HG02763 (cell line): ENCODE results near the gene CACTIN.

Experiments used
- ATAC-seq: cut with Tn5 transposase; IDR thresholded peaks from one replicate; pipeline ENCODE4 v1.9.1; 2021; ENCODE audit warnings: mild to moderate bottlenecking, moderate library complexity; ENCODE audit not compliant: unreplicated experiment

The CACTIN gene

GRCh38 chr19:3611841-3612240 lies 14.7 kb downstream of the CACTIN start:
- ATAC-seq = no peak

- ATAC-seq = no peak
Measured at GRCh38 chr19:3610745-3611717, 15.6 kb downstream of the CACTIN start.

GRCh38 chr19:3609779-3610719 lies 16.5 kb downstream of the CACTIN start:
- no peak for ATAC-seq

- ATAC-seq = no peak
Measured at GRCh38 chr19:3608750-3609322, 17.8 kb downstream of the CACTIN start.

- no peak for ATAC-seq
Measured at GRCh38 chr19:3608079-3608641, 18.4 kb downstream of the CACTIN start.

- ATAC-seq = no peak
Measured at GRCh38 chr19:3607303-3608078, 19.1 kb downstream of the CACTIN start.

- ATAC-seq = no peak
Measured at GRCh38 chr19:3606690-3607289, 19.8 kb downstream of the CACTIN start, which contains the start of gene TBXA2R. TSS of gene TBXA2R (minus strand) at chr19:3606875. CDS start at chr19:3600634, 6,241 bp downstream.

- no peak for ATAC-seq
Measured at GRCh38 chr19:3606174-3606689, 20.4 kb downstream of the CACTIN start.

GRCh38 chr19:3605770-3606169 lies 20.8 kb downstream of the CACTIN start:
- ATAC-seq = no peak

- ATAC-seq = no peak
Measured at GRCh38 chr19:3605361-3605760, 21.2 kb downstream of the CACTIN start.

GRCh38 chr19:3604987-3605343 lies 21.6 kb downstream of the CACTIN start:
- no peak for ATAC-seq

GRCh38 chr19:3604227-3604986 lies 22.2 kb downstream of the CACTIN start:
- ATAC-seq = no peak

- ATAC-seq = no peak
Measured at GRCh38 chr19:3603121-3603811, 23.3 kb downstream of the CACTIN start.

- ATAC-seq = no peak
Measured at GRCh38 chr19:3601021-3601420, 25.6 kb downstream of the CACTIN start.

- no peak for ATAC-seq
Measured at GRCh38 chr19:3599776-3600187, 26.8 kb downstream of the CACTIN start.

GRCh38 chr19:3595521-3596061 lies 31.0 kb downstream of the CACTIN start:
- no peak for ATAC-seq

GRCh38 chr19:3593156-3593555 lies 33.4 kb downstream of the CACTIN start:
- ATAC-seq = no peak
